ENCODE results near the gene PDZRN3.

DNA sequence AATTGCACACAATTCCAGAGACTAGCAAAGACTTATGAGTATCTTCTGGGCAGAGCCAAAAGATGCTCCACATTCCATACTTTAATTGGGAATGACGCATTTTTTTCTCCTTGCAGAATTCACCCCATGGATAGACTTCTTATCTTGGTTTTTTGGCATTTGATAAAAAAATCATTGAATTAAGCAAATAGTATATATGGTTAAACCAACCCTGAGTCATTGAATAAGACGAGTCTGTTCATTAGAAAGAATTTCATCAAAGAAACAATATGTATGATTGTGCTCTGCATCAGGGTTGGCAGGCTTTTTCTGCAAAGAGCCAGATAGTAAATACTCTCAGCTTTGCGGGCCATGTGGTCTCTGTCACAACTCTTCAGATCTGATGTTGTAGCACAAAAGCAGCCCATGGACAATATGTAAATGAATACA is 9.2 kb upstream of the PDZRN3 start:
- TF ChIP-seq, protein P1, sequence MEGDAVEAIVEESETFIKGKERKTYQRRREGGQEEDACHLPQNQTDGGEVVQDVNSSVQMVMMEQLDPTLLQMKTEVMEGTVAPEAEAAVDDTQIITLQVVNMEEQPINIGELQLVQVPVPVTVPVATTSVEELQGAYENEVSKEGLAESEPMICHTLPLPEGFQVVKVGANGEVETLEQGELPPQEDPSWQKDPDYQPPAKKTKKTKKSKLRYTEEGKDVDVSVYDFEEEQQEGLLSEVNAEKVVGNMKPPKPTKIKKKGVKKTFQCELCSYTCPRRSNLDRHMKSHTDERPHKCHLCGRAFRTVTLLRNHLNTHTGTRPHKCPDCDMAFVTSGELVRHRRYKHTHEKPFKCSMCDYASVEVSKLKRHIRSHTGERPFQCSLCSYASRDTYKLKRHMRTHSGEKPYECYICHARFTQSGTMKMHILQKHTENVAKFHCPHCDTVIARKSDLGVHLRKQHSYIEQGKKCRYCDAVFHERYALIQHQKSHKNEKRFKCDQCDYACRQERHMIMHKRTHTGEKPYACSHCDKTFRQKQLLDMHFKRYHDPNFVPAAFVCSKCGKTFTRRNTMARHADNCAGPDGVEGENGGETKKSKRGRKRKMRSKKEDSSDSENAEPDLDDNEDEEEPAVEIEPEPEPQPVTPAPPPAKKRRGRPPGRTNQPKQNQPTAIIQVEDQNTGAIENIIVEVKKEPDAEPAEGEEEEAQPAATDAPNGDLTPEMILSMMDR (conservative IDR thresholded peaks at IDR 0.05 in 1 of 2, IDR thresholded peaks at IDR 0.05 in 1 of 2; ENCODE audit: extremely low read depth in 1 of 2, insufficient read depth in 1 of 2, low read depth in 1 of 2, low read length in 2 of 2) = no peak
- TF ChIP-seq EZH2 (IDR thresholded peaks at IDR 0.05; ENCODE audit: borderline replicate concordance, low read length) = no peak

Data from mammary epithelial cell (primary cell).